K562 (cell line): ENCODE results near the gene SSU72. TPM values are rescaled to one million over a fixed set of nuclear protein-coding genes. Genes with fewer than 3 reads are reported as not detected.

Experiments used
- ATAC-seq: fragments of 200-7000 bp; cut with Tn5 transposase; 3 replicates; pipeline ENCODE4 v1.9.1; 2020; ENCODE audit warnings: moderate library complexity
- BruUV-seq: library from RNA; stranded (reverse); fragments of 400-500 nt; replicated peaks from 2 replicates; lab custom pipeline; 2021; lab: Mats Ljungman, UMichigan
- CTCF ChIA-PET: fragments of 300-600 bp; formaldehyde crosslinking; extraction: SDS; loops from one replicate; lab custom pipeline; 2021; ENCODE audit warnings: low intra/inter-chr PET ratio; lab: Yijun Ruan, JAX
- POLR2A ChIA-PET: fragments of 300-600, 350-650 bp; sonication (Branson Sonifier 250); formaldehyde crosslinking; extraction: SDS; loops from one replicate; lab custom pipeline; 2021; ENCODE audit warnings: antibody characterized with exemption, inconsistent platforms; lab: Yijun Ruan, JAX
- DNase-seq, 4 experiments: peaks; one replicate each; pipeline versions ENCODE4 v3.0.0 to v3.0.0-alpha.2; 2011 to 2018; ENCODE audit warnings: low spot score in 3 of 4, mixed read lengths in 3 of 4; ENCODE audit errors: extremely low read depth in 1 of 4
- FAIRE-seq: peaks from 2 replicates; lab custom pipeline; 2011; peaks lifted over from hg19 to GRCh38; lab: Jason Lieb, UNC
- H2AFZ ChIP-seq: 2 replicates; pipeline ENCODE4 v1.6.0; 2011; ENCODE audit warnings: low read depth, low read length, control low read depth, inconsistent platforms
- H3K27ac ChIP-seq: fragments of 200-600 bp; 3 replicates; pipeline ENCODE4 v1.8.0; 2011; ENCODE audit warnings: low read depth, mild to moderate bottlenecking, control low read depth, inconsistent platforms, low read length, moderate library complexity, mixed read lengths; ENCODE audit errors: extremely low read depth
- H3K27me3 ChIP-seq, 2 experiments: fragments of 300-600 bp in 1 of 2; 2 replicates in 1 of 2; 3 replicates in 1 of 2; pipeline versions ENCODE4 v1.6.0 to v1.8.0; 2011; ENCODE audit warnings: inconsistent platforms in 2 of 2, low read length in 2 of 2, mild to moderate bottlenecking in 1 of 2, mixed read lengths in 1 of 2, moderate library complexity in 1 of 2; ENCODE audit not compliant: control insufficient read depth in 2 of 2, insufficient read depth in 2 of 2
- H3K36me3 ChIP-seq: fragments of 300-600 bp; 3 replicates; pipeline ENCODE4 v1.8.0; 2011; ENCODE audit warnings: mild to moderate bottlenecking, low read length, inconsistent platforms; ENCODE audit not compliant: control insufficient read depth, insufficient read depth
- H3K4me1 ChIP-seq, 2 experiments: fragments of 200-600 bp in 1 of 2; replicated peaks in 1 of 2; 2 replicates in 1 of 2; 3 replicates in 1 of 2; pipeline versions ENCODE4 v1.5.1 to v1.8.0; 2011; ENCODE audit warnings: inconsistent platforms in 2 of 2, low read length in 2 of 2, mild to moderate bottlenecking in 1 of 2, mixed read lengths in 1 of 2, moderate library complexity in 1 of 2; ENCODE audit not compliant: control insufficient read depth in 2 of 2, insufficient read depth in 2 of 2
- H3K4me2 ChIP-seq: 2 replicates; pipeline ENCODE4 v1.6.1; 2011; ENCODE audit warnings: low read length, control low read depth, inconsistent platforms, mixed read lengths; ENCODE audit not compliant: insufficient read depth
- H3K4me3 ChIP-seq: fragments of 200-600 bp; sonication (generic), shearing (Covaris generic); 2 replicates; pipeline ENCODE4 v1.5.1; 2016; ENCODE audit warnings: control low read depth, inconsistent platforms
- H3K79me2 ChIP-seq: fragments of 200-600 bp; 3 replicates; pipeline ENCODE4 v1.8.0; 2011; ENCODE audit warnings: low read length, inconsistent platforms; ENCODE audit not compliant: control insufficient read depth, insufficient read depth
- H3K9ac ChIP-seq, 2 experiments: 2 replicates each; pipeline versions ENCODE4 v1.6.0 to v1.6.1; 2011; ENCODE audit warnings: low read depth in 2 of 2, low read length in 2 of 2, control low read depth in 1 of 2, inconsistent platforms in 1 of 2, mild to moderate bottlenecking in 1 of 2, mixed read lengths in 1 of 2; ENCODE audit not compliant: insufficient read depth in 1 of 2
- H3K9me1 ChIP-seq: one replicate; pipeline ENCODE4 v1.6.0; 2011; ENCODE audit warnings: inconsistent platforms, mild to moderate bottlenecking, low read length, moderate library complexity; ENCODE audit not compliant: control insufficient read depth, insufficient read depth
- H3K9me3 ChIP-seq: replicated peaks from 2 replicates; pipeline ENCODE4 v1.5.1; 2011; ENCODE audit warnings: low read depth, low read length, inconsistent platforms; ENCODE audit not compliant: control insufficient read depth, insufficient read depth
- H4K20me1 ChIP-seq: replicated peaks from 2 replicates; pipeline ENCODE4 v1.6.1; 2011; ENCODE audit warnings: low read length, inconsistent platforms, mixed read lengths; ENCODE audit not compliant: control insufficient read depth, insufficient read depth
- CEBPB ChIP-seq: fragments of 450-650 bp; IDR thresholded peaks from 2 replicates; pipeline ENCODE4 v1.6.1; 2016; ENCODE audit warnings: missing genetic modification characterization, missing compliant biosample characterization
- MYNN ChIP-seq, 2 experiments: sonication (generic); formaldehyde crosslinking in 1 of 2; IDR thresholded peaks; 2 replicates each; pipeline versions ENCODE4 v1.5.0 to v1.6.1; 2016 to 2020; ENCODE audit warnings: antibody characterized with exemption in 1 of 2, missing genetic modification reagents in 1 of 2
- POLR2A ChIP-seq: fragments of 450-650 bp; conservative IDR thresholded peaks from 2 replicates; pipeline ENCODE4 v1.6.1; 2016
- POLR2AphosphoS5 ChIP-seq: IDR thresholded peaks from 2 replicates; pipeline ENCODE4 v1.6.1; 2011; ENCODE audit warnings: mild to moderate bottlenecking, low read depth, low read length, moderate library complexity; ENCODE audit not compliant: control insufficient read depth, insufficient read depth
- POLR2G ChIP-seq: fragments of 200-400 bp; formaldehyde crosslinking; IDR thresholded peaks from 2 replicates; pipeline ENCODE4 v1.6.1; 2017; ENCODE audit warnings: low read depth, mild to moderate bottlenecking, antibody characterized with exemption, low read length, moderate library complexity
- SUPT5H ChIP-seq: fragments of 450-650 bp; IDR thresholded peaks from 2 replicates; pipeline ENCODE4 v1.6.1; 2016
- WHSC1 ChIP-seq: IDR thresholded peaks from one replicate; pipeline ENCODE4 v1.6.1; 2012; ENCODE audit warnings: low read length, control low read depth, inconsistent platforms
- ZFP1 ChIP-seq: fragments of 450-650 bp; formaldehyde crosslinking; IDR thresholded peaks from 2 replicates; pipeline ENCODE4 v1.4.0; 2020; ENCODE audit warnings: mild to moderate bottlenecking, mixed read lengths
- ZNF263 ChIP-seq: sonication (generic); formaldehyde crosslinking; IDR thresholded peaks from 2 replicates; pipeline ENCODE4 v1.8.0; 2022; ENCODE audit warnings: mild to moderate bottlenecking, missing genetic modification reagents, borderline replicate concordance
- WGBS: fragments of 100-300 bp; shearing (Covaris generic); methylation state at CpG from one replicate; pipeline ENCODE4 v1.1.6; 2016; ENCODE audit warnings: low coverage, mixed read lengths; ENCODE audit not compliant: insufficient coverage; ENCODE audit errors: missing lambda C conversion rate; 5-methylcytosine and 5-hydroxymethylcytosine counted together
- in situ Hi-C: fragments of 300-500 bp; cut with MboI; formaldehyde crosslinking; loops from 4 replicates; pipeline ENCODE4 v1.15.0; 2018; ENCODE audit warnings: inconsistent platforms, mixed read lengths
- intact Hi-C: fragments of 100-400 bp; cut with micrococcal nuclease; formaldehyde crosslinking; loops from 2 replicates; pipeline ENCODE4 v1.14.2; 2022
- polyA plus RNA-seq, 8 experiments: library from polyadenylated mRNA; depleted of rRNA in 4 of 8; stranded (reverse) in 5 of 8; unstranded in 3 of 8; fragments of >200 nt; fragmentation: Nextera tagmentation in 2 of 8; fragmentation: Illumina TruSeq in 1 of 8; extraction: Ambion mirVana in 2 of 8; extraction: Trizol in 1 of 8; gene quantifications; 2 replicates each; pipeline versions ENCODE4 v1.2.1 to v1.2.3, GENCODE V29; 2011 to 2014; ENCODE audit warnings: inconsistent platforms in 1 of 8, missing spikeins in 1 of 8
- total RNA-seq, 7 experiments: library from RNA; depleted of rRNA in 6 of 7; stranded (reverse); fragments of >200 nt in 6 of 7; fragmentation: Illumina TruSeq in 2 of 7; extraction: Trizol in 2 of 7; gene quantifications; 2 replicates each; pipeline versions ENCODE4 v1.2.1 to v1.2.3, GENCODE V29; 2011 to 2021; ENCODE audit warnings: low replicate concordance in 1 of 7
- TF ChIP-seq, protein P1 (sequence below): sonication (generic); formaldehyde crosslinking; IDR thresholded peaks from 2 replicates; pipeline ENCODE4 v1.8.1; 2023; ENCODE audit warnings: missing genetic modification reagents, mild to moderate bottlenecking, borderline replicate concordance

SSU72 gene
- total and polyA plus RNA-seq, 9 of the 15 experiments (the other 6 are each of a cell fraction or from before 2014, with no cell fraction given): 70.8 to 201 (median 94.6) TPM

- intact Hi-C loops (no loop called here), in situ Hi-C loops (no loop called here)
- no peak for ATAC-seq
- no TSS peak for BruUV-seq
- H3K9me3 ChIP-seq: no peaks in the 10 kb centered on the region; the same call in 1 of the 2 replicates
- H3K4me2 ChIP-seq: no peak overlapping the region
- H3K4me1 ChIP-seq: peaks cover 3 to 26% of the 10 kb centered on the region in 2 experiments; a peak in 4 of 5 replicates
- TF ChIP-seq WHSC1: no peak
- peak; percentile 27; the same call in 1 of the 2 replicates for TF ChIP-seq CEBPB
- TF ChIP-seq, protein P1, sequence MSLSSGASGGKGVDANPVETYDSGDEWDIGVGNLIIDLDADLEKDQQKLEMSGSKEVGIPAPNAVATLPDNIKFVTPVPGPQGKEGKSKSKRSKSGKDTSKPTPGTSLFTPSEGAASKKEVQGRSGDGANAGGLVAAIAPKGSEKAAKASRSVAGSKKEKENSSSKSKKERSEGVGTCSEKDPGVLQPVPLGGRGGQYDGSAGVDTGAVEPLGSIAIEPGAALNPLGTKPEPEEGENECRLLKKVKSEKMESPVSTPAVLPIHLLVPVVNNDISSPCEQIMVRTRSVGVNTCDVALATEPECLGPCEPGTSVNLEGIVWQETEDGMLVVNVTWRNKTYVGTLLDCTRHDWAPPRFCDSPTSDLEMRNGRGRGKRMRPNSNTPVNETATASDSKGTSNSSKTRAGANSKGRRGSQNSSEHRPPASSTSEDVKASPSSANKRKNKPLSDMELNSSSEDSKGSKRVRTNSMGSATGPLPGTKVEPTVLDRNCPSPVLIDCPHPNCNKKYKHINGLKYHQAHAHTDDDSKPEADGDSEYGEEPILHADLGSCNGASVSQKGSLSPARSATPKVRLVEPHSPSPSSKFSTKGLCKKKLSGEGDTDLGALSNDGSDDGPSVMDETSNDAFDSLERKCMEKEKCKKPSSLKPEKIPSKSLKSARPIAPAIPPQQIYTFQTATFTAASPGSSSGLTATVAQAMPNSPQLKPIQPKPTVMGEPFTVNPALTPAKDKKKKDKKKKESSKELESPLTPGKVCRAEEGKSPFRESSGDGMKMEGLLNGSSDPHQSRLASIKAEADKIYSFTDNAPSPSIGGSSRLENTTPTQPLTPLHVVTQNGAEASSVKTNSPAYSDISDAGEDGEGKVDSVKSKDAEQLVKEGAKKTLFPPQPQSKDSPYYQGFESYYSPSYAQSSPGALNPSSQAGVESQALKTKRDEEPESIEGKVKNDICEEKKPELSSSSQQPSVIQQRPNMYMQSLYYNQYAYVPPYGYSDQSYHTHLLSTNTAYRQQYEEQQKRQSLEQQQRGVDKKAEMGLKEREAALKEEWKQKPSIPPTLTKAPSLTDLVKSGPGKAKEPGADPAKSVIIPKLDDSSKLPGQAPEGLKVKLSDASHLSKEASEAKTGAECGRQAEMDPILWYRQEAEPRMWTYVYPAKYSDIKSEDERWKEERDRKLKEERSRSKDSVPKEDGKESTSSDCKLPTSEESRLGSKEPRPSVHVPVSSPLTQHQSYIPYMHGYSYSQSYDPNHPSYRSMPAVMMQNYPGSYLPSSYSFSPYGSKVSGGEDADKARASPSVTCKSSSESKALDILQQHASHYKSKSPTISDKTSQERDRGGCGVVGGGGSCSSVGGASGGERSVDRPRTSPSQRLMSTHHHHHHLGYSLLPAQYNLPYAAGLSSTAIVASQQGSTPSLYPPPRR: no peak
- 0 out of 2 replicates have a peak, but pooled peaks have one; percentile 18 for TF ChIP-seq SUPT5H
- peak; percentile 55 for TF ChIP-seq POLR2G
- no peak for TF ChIP-seq ZFP1
- TF ChIP-seq ZNF263 (CRISPR knock-in tag): no peak
- peak; percentile 7 for TF ChIP-seq POLR2A
- peak; percentile 28; the same call in 1 of the 2 replicates for TF ChIP-seq POLR2AphosphoS5
- TF ChIP-seq MYNN (IDR thresholded peaks at IDR 0.05): peak; percentile 74
- TF ChIP-seq MYNN (CRISPR knock-in tag; IDR thresholded peaks at IDR 0.05): no peak
- no peak overlapping the region for H3K4me3 ChIP-seq
- POLR2A ChIA-PET: interaction anchor here (0.8 to 2.0 kb wide), 2 partner anchors 12 to 92 kb away, joined by 3 to 13 read pairs; no protein-coding TSS in a partner anchor
- 91% methylated on average over 9 of the region's 9 CpGs for WGBS
- peaks cover 48% of the 10 kb centered on the region for H3K79me2 ChIP-seq
- H3K36me3 ChIP-seq: peaks cover 80% of the 10 kb centered on the region
- DNase-seq: no peak
- H3K9ac ChIP-seq: peak overlapping the region in 1 of 2 experiments; percentile 65; a peak in 2 of 4 replicates
- H3K27me3 ChIP-seq: no peaks in the 10 kb centered on the region
- CTCF ChIA-PET: no interaction called here
- no peak for FAIRE-seq
- H3K27ac ChIP-seq: no peak overlapping the region
- peaks cover 17% of the 10 kb centered on the region; the same call in 1 of the 2 replicates for H4K20me1 ChIP-seq
- H2AFZ ChIP-seq: no peak overlapping the region
- peaks cover 3% of the 10 kb centered on the region for H3K9me1 ChIP-seq
These were observed 14.5 kb downstream of the SSU72 start for GRCh38 chr1:1560178-1560577.
